Measurements from ENCODE around the gene TRIP13.

TRIP13 gene

GRCh38 chr5:881551-881935 lies 11.1 kb upstream of the TRIP13 start:
- no peak for TF ChIP-seq CTCF (IDR thresholded peaks at IDR 0.05; ENCODE audit: low read depth, low read length, missing control alignments)
- no peak overlapping the region for H3K4me3 ChIP-seq (ENCODE audit: low read depth, low read length)
- no peak for DNase-seq (ENCODE audit: low read depth)

- no peak overlapping the region for H3K4me3 ChIP-seq (ENCODE audit: low read depth, low read length)
- no peak for DNase-seq (ENCODE audit: low read depth)
- no peak for TF ChIP-seq CTCF (IDR thresholded peaks at IDR 0.05; ENCODE audit: low read depth, low read length, missing control alignments)
Measured at GRCh38 chr5:882253-883183, 10.2 kb upstream of the TRIP13 start.

GRCh38 chr5:883475-884181 lies 9.1 kb upstream of the TRIP13 start:
- no peak overlapping the region for H3K4me3 ChIP-seq (ENCODE audit: low read depth, low read length)
- no peak for TF ChIP-seq CTCF (IDR thresholded peaks at IDR 0.05; ENCODE audit: low read depth, low read length, missing control alignments)
- DNase-seq (ENCODE audit: low read depth): no peak

GRCh38 chr5:884345-885126 lies 8.1 kb upstream of the TRIP13 start:
- DNase-seq (ENCODE audit: low read depth): no peak
- no peak overlapping the region for H3K4me3 ChIP-seq (ENCODE audit: low read depth, low read length)
- TF ChIP-seq CTCF (IDR thresholded peaks at IDR 0.05; ENCODE audit: low read depth, low read length, missing control alignments): no peak

GRCh38 chr5:885127-885442 lies 7.6 kb upstream of the TRIP13 start:
- no peak for DNase-seq (ENCODE audit: low read depth)
- no peak overlapping the region for H3K4me3 ChIP-seq (ENCODE audit: low read depth, low read length)
- no peak for TF ChIP-seq CTCF (IDR thresholded peaks at IDR 0.05; ENCODE audit: low read depth, low read length, missing control alignments)

- no peak for TF ChIP-seq CTCF (IDR thresholded peaks at IDR 0.05; ENCODE audit: low read depth, low read length, missing control alignments)
- H3K4me3 ChIP-seq (ENCODE audit: low read depth, low read length): no peak overlapping the region
- DNase-seq (ENCODE audit: low read depth): no peak
Measured at GRCh38 chr5:885529-885928, 7.2 kb upstream of the TRIP13 start.

All from GM12864 (cell line).